Liver (tissue), 9 donors: ENCODE data around the gene KCNG1. TPM values are rescaled to one million over a fixed set of nuclear protein-coding genes. Genes with fewer than 3 reads are reported as not detected.
A peak's percentile ranks its signal among the peaks of the same experiment; 100 is the strongest.

Experiments
- DNase-seq: peaks from one replicate; pipeline ENCODE4 v3.0.0-alpha.2; 2017; ENCODE audit warnings: low spot score
- H3K27ac ChIP-seq, 2 donors: one replicate each; pipeline ENCODE4 v1.7.0; 2013; ENCODE audit warnings: inconsistent platforms in 2 of 2, low read length in 2 of 2, control low read depth in 1 of 2, low read depth in 1 of 2, mild to moderate bottlenecking in 1 of 2
- H3K27me3 ChIP-seq, 4 donors: one replicate each; pipeline versions ENCODE4 v1.6.1 to v1.7.0; 2013; ENCODE audit warnings: low read length in 3 of 4, inconsistent platforms in 1 of 4, mild to moderate bottlenecking in 1 of 4, moderate library complexity in 1 of 4; ENCODE audit not compliant: control insufficient read depth in 4 of 4, insufficient read depth in 4 of 4
- H3K36me3 ChIP-seq, 4 donors: one replicate each; pipeline versions ENCODE4 v1.6.1 to v1.7.0; 2013; ENCODE audit warnings: low read length in 3 of 4, mild to moderate bottlenecking in 3 of 4, low read depth in 1 of 4, moderate library complexity in 1 of 4; ENCODE audit not compliant: control insufficient read depth in 4 of 4, insufficient read depth in 3 of 4
- H3K4me1 ChIP-seq, 4 donors: one replicate each; pipeline versions ENCODE4 v1.6.1 to v1.7.0; 2013; ENCODE audit warnings: low read length in 3 of 4, mild to moderate bottlenecking in 3 of 4, moderate library complexity in 1 of 4; ENCODE audit not compliant: control insufficient read depth in 4 of 4, insufficient read depth in 4 of 4
- H3K4me3 ChIP-seq, 3 donors: one replicate each; pipeline versions ENCODE4 v1.6.1 to v1.7.0; 2013; ENCODE audit warnings: low read length in 3 of 3, control low read depth in 1 of 3, low read depth in 1 of 3, mild to moderate bottlenecking in 1 of 3
- H3K9ac ChIP-seq, 2 donors: one replicate each; pipeline ENCODE4 v1.7.0; 2013; ENCODE audit warnings: low read length in 2 of 2, mild to moderate bottlenecking in 2 of 2, moderate library complexity in 2 of 2, control low read depth in 1 of 2, low read depth in 1 of 2
- H3K9me3 ChIP-seq, 4 donors: one replicate each; pipeline versions ENCODE4 v1.6.1 to v1.7.0; 2013; ENCODE audit warnings: low read length in 3 of 4; ENCODE audit not compliant: control insufficient read depth in 4 of 4
- EGR1 ChIP-seq, 2 donors: IDR thresholded peaks; 2 replicates each; pipeline ENCODE4 v1.6.1; 2016 to 2018; ENCODE audit warnings: antibody characterized with exemption in 2 of 2, low read depth in 2 of 2
- FOXA1 ChIP-seq: IDR thresholded peaks from 2 replicates; pipeline ENCODE4 v1.6.1; 2016; ENCODE audit warnings: antibody characterized with exemption
- FOXA2 ChIP-seq: IDR thresholded peaks from 2 replicates; pipeline ENCODE4 v1.6.1; 2016; ENCODE audit warnings: antibody characterized with exemption
- GABPA ChIP-seq, 2 donors: IDR thresholded peaks in 1 of 2; conservative IDR thresholded peaks in 1 of 2; 2 replicates each; pipeline ENCODE4 v1.6.1; 2016; ENCODE audit warnings: antibody characterized with exemption in 2 of 2, mild to moderate bottlenecking in 1 of 2, moderate library complexity in 1 of 2
- HNF4A ChIP-seq, 2 donors: conservative IDR thresholded peaks; 2 replicates each; pipeline ENCODE4 v1.6.1; 2016; ENCODE audit warnings: antibody characterized with exemption in 2 of 2, mild to moderate bottlenecking in 2 of 2
- HNF4G ChIP-seq: IDR thresholded peaks from 2 replicates; pipeline ENCODE4 v1.6.1; 2016; ENCODE audit warnings: antibody characterized with exemption
- JUND ChIP-seq, 2 donors: IDR thresholded peaks; 2 replicates each; pipeline ENCODE4 v1.6.1; 2016; ENCODE audit warnings: antibody characterized with exemption in 2 of 2
- MAX ChIP-seq: IDR thresholded peaks from 2 replicates; pipeline ENCODE4 v1.6.1; 2016; ENCODE audit warnings: antibody characterized with exemption
- NR2F2 ChIP-seq: IDR thresholded peaks from 2 replicates; pipeline ENCODE4 v1.6.1; 2016; ENCODE audit warnings: antibody characterized with exemption
- RAD21 ChIP-seq, 2 donors: IDR thresholded peaks; 2 replicates each; pipeline ENCODE4 v1.6.1; 2016; ENCODE audit warnings: antibody characterized with exemption in 2 of 2, mild to moderate bottlenecking in 2 of 2
- RXRA ChIP-seq, 2 donors: IDR thresholded peaks; 2 replicates each; pipeline ENCODE4 v1.6.1; 2017 to 2018; ENCODE audit warnings: antibody characterized with exemption in 2 of 2, mild to moderate bottlenecking in 1 of 2
- SP1 ChIP-seq: IDR thresholded peaks from 2 replicates; pipeline ENCODE4 v1.6.1; 2018; ENCODE audit warnings: antibody characterized with exemption, mild to moderate bottlenecking
- TAF1 ChIP-seq: conservative IDR thresholded peaks from 2 replicates; pipeline ENCODE4 v1.6.1; 2016; ENCODE audit warnings: antibody characterized with exemption, mild to moderate bottlenecking
- YY1 ChIP-seq: IDR thresholded peaks from 2 replicates; pipeline ENCODE4 v1.6.1; 2016; ENCODE audit warnings: antibody characterized with exemption, mild to moderate bottlenecking
- WGBS: extraction: QIAGEN DNeasy Blood & Tissue Kit; methylation state at CpG from one replicate; pipeline ENCODE4 v1.1.7; 2013; 5-methylcytosine and 5-hydroxymethylcytosine counted together
- polyA plus RNA-seq, 2 donors: library from polyadenylated mRNA; stranded (reverse) in 1 of 2; unstranded in 1 of 2; fragments of 200-250 nt in 1 of 2; fragments of >200 nt in 1 of 2; fragmentation: Nextera tagmentation in 1 of 2; extraction: Ambion mirVana in 1 of 2; gene quantifications; one replicate each; pipeline versions ENCODE4 v1.2.1 to v1.2.3, GENCODE V29; 2013 to 2015
- total RNA-seq, 2 donors: library from RNA; depleted of rRNA; stranded (reverse); fragments of >200 nt; gene quantifications; one replicate each; pipeline ENCODE4 v1.2.3, GENCODE V29; 2014
- TF ChIP-seq, protein P1 (sequence below): fragments of 150-350 bp; IDR thresholded peaks from 2 replicates; pipeline ENCODE4 v1.5.1; 2017; ENCODE audit warnings: improper control_type of control experiment, low read depth, low read length; ENCODE audit not compliant: missing input control
- TF ChIP-seq, protein P2 (sequence below): IDR thresholded peaks from 2 replicates; pipeline ENCODE4 v1.6.1; 2016; ENCODE audit warnings: antibody characterized with exemption
- TF ChIP-seq, protein P3 (sequence below): IDR thresholded peaks from 2 replicates; pipeline ENCODE4 v1.6.1; 2016; ENCODE audit warnings: antibody characterized with exemption, mild to moderate bottlenecking
- TF ChIP-seq, protein P4 (sequence below): IDR thresholded peaks from 2 replicates; pipeline ENCODE4 v1.6.1; 2016; ENCODE audit warnings: antibody characterized with exemption
- donor health status: healthy.
- donor health status: healthy.
- donor health status: healthy.
- donor health status: healthy.
- donor health status: healthy.

The KCNG1 gene
- total and polyA plus RNA-seq, 4 donors: 0.08 to 0.24 (median 0.14) TPM; not detected in 1

DNA sequence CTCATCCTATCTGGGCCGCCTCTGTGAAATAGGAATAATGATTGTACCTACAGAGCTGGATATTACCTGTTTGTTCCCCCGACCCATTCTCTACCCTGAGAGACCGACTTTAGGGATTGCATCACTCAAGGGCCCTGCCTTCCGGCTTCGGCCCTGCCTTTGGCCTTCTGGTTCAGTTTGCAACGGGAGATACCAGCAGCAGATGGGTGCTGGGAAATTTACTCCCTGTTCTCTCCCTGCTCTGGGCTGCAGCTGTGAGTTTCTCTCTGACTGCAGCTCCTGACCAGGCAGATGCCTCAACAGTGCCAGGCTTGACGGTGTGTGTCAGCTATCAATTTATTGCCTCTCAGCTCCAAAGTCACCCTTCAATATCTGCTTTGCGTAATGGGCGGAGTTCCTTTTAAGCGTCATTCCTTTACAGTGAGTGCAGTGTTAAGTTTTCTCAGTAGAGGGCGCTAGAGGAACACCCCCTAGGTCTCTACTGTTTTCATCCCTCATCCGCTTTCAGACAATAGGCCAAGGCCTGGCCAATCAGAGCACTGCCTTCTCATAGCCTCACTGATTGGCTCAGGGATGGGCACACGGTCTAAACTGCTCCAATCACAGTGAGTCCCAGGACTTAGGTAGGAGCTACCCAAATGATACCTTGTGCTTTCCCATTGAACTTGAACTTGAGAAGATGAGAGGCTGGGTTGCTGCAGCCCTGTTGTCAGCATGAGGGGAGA is 30.0 kb downstream of the KCNG1 start:
- DNase-seq: no peak
- Histone ChIP-seq H3K27me3 (no peaks in the 10 kb centered on the region), H3K9me3 (no peaks in the 10 kb centered on the region), H3K4me1 (no peaks in the 10 kb centered on the region), H3K36me3 (no peaks in the 10 kb centered on the region), H3K4me3 (no peak overlapping the region), H3K27ac (no peak overlapping the region), H3K9ac (no peak overlapping the region)
- TF ChIP-seq GABPA (IDR thresholded peaks at IDR 0.05 in 1 of 2, conservative IDR thresholded peaks at IDR 0.05 in 1 of 2): no peak
- no peak for TF ChIP-seq FOXA1
- TF ChIP-seq YY1: no peak
- TF ChIP-seq, protein P1, sequence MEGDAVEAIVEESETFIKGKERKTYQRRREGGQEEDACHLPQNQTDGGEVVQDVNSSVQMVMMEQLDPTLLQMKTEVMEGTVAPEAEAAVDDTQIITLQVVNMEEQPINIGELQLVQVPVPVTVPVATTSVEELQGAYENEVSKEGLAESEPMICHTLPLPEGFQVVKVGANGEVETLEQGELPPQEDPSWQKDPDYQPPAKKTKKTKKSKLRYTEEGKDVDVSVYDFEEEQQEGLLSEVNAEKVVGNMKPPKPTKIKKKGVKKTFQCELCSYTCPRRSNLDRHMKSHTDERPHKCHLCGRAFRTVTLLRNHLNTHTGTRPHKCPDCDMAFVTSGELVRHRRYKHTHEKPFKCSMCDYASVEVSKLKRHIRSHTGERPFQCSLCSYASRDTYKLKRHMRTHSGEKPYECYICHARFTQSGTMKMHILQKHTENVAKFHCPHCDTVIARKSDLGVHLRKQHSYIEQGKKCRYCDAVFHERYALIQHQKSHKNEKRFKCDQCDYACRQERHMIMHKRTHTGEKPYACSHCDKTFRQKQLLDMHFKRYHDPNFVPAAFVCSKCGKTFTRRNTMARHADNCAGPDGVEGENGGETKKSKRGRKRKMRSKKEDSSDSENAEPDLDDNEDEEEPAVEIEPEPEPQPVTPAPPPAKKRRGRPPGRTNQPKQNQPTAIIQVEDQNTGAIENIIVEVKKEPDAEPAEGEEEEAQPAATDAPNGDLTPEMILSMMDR: peak; percentile 41
- peak; percentile 48 to 70 for TF ChIP-seq RAD21 (IDR thresholded peaks at IDR 0.05)
- TF ChIP-seq NR2F2: no peak
- TF ChIP-seq TAF1: no peak
- no peak for TF ChIP-seq HNF4A (conservative IDR thresholded peaks at IDR 0.05)
- TF ChIP-seq, protein P2, sequence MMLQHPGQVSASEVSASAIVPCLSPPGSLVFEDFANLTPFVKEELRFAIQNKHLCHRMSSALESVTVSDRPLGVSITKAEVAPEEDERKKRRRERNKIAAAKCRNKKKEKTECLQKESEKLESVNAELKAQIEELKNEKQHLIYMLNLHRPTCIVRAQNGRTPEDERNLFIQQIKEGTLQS: no peak
- no peak for TF ChIP-seq EGR1 (IDR thresholded peaks at IDR 0.05; ENCODE audit: low read depth in 2 of 2)
- TF ChIP-seq FOXA2: no peak
- TF ChIP-seq MAX: no peak
- TF ChIP-seq RXRA (IDR thresholded peaks at IDR 0.05): no peak
- TF ChIP-seq, protein P3, sequence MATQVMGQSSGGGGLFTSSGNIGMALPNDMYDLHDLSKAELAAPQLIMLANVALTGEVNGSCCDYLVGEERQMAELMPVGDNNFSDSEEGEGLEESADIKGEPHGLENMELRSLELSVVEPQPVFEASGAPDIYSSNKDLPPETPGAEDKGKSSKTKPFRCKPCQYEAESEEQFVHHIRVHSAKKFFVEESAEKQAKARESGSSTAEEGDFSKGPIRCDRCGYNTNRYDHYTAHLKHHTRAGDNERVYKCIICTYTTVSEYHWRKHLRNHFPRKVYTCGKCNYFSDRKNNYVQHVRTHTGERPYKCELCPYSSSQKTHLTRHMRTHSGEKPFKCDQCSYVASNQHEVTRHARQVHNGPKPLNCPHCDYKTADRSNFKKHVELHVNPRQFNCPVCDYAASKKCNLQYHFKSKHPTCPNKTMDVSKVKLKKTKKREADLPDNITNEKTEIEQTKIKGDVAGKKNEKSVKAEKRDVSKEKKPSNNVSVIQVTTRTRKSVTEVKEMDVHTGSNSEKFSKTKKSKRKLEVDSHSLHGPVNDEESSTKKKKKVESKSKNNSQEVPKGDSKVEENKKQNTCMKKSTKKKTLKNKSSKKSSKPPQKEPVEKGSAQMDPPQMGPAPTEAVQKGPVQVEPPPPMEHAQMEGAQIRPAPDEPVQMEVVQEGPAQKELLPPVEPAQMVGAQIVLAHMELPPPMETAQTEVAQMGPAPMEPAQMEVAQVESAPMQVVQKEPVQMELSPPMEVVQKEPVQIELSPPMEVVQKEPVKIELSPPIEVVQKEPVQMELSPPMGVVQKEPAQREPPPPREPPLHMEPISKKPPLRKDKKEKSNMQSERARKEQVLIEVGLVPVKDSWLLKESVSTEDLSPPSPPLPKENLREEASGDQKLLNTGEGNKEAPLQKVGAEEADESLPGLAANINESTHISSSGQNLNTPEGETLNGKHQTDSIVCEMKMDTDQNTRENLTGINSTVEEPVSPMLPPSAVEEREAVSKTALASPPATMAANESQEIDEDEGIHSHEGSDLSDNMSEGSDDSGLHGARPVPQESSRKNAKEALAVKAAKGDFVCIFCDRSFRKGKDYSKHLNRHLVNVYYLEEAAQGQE: no peak
- no peak for TF ChIP-seq SP1
- no peak for TF ChIP-seq JUND (IDR thresholded peaks at IDR 0.05)
- 44% methylated on average over 13 of the region's 13 CpGs for WGBS

DNA sequence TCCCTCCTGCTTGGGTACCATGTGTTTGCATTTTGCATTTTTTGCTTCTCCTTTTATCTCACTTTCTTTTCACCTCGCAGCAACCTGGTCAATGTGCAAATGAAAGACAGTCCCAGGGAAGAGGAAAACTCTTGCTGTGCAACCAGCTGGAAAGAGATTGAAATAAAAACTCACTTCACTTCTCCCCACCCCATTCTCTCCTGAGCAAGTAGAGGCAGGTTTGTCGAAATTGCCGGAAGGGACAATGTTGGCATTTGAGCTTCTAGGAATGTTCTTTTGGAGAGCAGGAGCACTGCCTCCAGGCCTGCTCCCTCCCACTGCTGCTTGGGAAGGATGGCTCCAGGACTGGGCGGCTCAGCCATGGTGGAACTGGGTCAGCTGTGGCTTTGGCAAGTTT is 30.6 kb downstream of the KCNG1 start:
- 55% methylated on average over 4 of the region's 4 CpGs for WGBS
- TF ChIP-seq EGR1 (IDR thresholded peaks at IDR 0.05; ENCODE audit: low read depth in 2 of 2) (no peak), JUND (IDR thresholded peaks at IDR 0.05) (no peak), RXRA (IDR thresholded peaks at IDR 0.05) (no peak), HNF4G (no peak), NR2F2 (no peak), FOXA1 (no peak), FOXA2 (no peak), YY1 (no peak), HNF4A (conservative IDR thresholded peaks at IDR 0.05) (no peak), GABPA (IDR thresholded peaks at IDR 0.05 in 1 of 2, conservative IDR thresholded peaks at IDR 0.05 in 1 of 2) (no peak)
- TF ChIP-seq, protein P4, sequence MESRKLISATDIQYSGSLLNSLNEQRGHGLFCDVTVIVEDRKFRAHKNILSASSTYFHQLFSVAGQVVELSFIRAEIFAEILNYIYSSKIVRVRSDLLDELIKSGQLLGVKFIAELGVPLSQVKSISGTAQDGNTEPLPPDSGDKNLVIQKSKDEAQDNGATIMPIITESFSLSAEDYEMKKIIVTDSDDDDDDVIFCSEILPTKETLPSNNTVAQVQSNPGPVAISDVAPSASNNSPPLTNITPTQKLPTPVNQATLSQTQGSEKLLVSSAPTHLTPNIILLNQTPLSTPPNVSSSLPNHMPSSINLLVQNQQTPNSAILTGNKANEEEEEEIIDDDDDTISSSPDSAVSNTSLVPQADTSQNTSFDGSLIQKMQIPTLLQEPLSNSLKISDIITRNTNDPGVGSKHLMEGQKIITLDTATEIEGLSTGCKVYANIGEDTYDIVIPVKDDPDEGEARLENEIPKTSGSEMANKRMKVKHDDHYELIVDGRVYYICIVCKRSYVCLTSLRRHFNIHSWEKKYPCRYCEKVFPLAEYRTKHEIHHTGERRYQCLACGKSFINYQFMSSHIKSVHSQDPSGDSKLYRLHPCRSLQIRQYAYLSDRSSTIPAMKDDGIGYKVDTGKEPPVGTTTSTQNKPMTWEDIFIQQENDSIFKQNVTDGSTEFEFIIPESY: no peak
- TF ChIP-seq, protein P1: no peak

More for the DNA sequence above, 30.6 kb downstream of the KCNG1 start:
- no peaks in the 10 kb centered on the region for H3K36me3 ChIP-seq
- DNase-seq: no peak
- H3K4me3 ChIP-seq: no peak overlapping the region
- H3K9ac ChIP-seq: no peak overlapping the region
- H3K27ac ChIP-seq: no peak overlapping the region
- H3K9me3 ChIP-seq: no peaks in the 10 kb centered on the region
- H3K4me1 ChIP-seq: peaks cover 0 to 2% (median 0%) of the 10 kb centered on the region in 4 donors
- no peaks in the 10 kb centered on the region for H3K27me3 ChIP-seq
